Measurements from ENCODE around the gene TRPC1.

- no peak for TF ChIP-seq CTCF (conservative IDR thresholded peaks at IDR 0.05)
- no peak for TF ChIP-seq EZH2 (IDR thresholded peaks at IDR 0.05; ENCODE audit: low read depth)
These were observed 93.5 kb downstream of the TRPC1 start for GRCh38 chr3:142817356-142817755.
